Lung (tissue), 12 donors: ENCODE data around the gene CLEC4A. TPM values are rescaled to one million over a fixed set of nuclear protein-coding genes. Genes with fewer than 3 reads are reported as not detected.
"Not testable (repeated sequence)": the region's sequence is repeated elsewhere in the genome, so short reads cannot be mapped to it uniquely, and the experiment has no call there.

Experiments used
- ATAC-seq: fragments of 200-7000 bp; cut with Tn5 transposase; one replicate; pipeline ENCODE4 v1.9.1; 2020; ENCODE audit warnings: moderate number of reproducible peaks; ENCODE audit not compliant: insufficient read depth, low FRiP score
- DNase-seq, 3 donors: peaks; one replicate each; pipeline ENCODE4 v3.0.0-alpha.2; 2013 to 2017
- H3K27ac ChIP-seq, 2 donors: one replicate each; pipeline ENCODE4 v1.5.1; 2013; ENCODE audit warnings: mild to moderate bottlenecking in 2 of 2, moderate library complexity in 2 of 2, control low read depth in 1 of 2, inconsistent platforms in 1 of 2, low read depth in 1 of 2, low read length in 1 of 2
- H3K27me3 ChIP-seq, 3 donors: one replicate each; pipeline ENCODE4 v1.5.1; 2013; ENCODE audit warnings: low read length in 2 of 3; ENCODE audit not compliant: control insufficient read depth in 3 of 3, insufficient read depth in 3 of 3
- H3K36me3 ChIP-seq, 4 donors: one replicate each; pipeline ENCODE4 v1.5.1; 2013; ENCODE audit warnings: low read length in 4 of 4, mild to moderate bottlenecking in 1 of 4, moderate library complexity in 1 of 4; ENCODE audit not compliant: control insufficient read depth in 4 of 4, insufficient read depth in 4 of 4
- H3K4me1 ChIP-seq, 5 donors: one replicate each; pipeline ENCODE4 v1.5.1; 2013; ENCODE audit warnings: low read length in 5 of 5, mild to moderate bottlenecking in 2 of 5, moderate library complexity in 1 of 5; ENCODE audit not compliant: control insufficient read depth in 5 of 5, insufficient read depth in 5 of 5
- H3K4me3 ChIP-seq: one replicate; pipeline ENCODE4 v1.5.1; 2013; ENCODE audit warnings: mild to moderate bottlenecking, control low read depth, moderate library complexity
- H3K9ac ChIP-seq, 2 donors: one replicate each; pipeline ENCODE4 v1.5.1; 2013; ENCODE audit warnings: low read length in 2 of 2, control low read depth in 1 of 2; ENCODE audit not compliant: insufficient read depth in 1 of 2
- H3K9me3 ChIP-seq, 4 donors: one replicate each; pipeline ENCODE4 v1.5.1; 2013; ENCODE audit warnings: low read length in 3 of 4, mild to moderate bottlenecking in 1 of 4, moderate library complexity in 1 of 4; ENCODE audit not compliant: control insufficient read depth in 4 of 4, insufficient read depth in 3 of 4
- CTCF ChIP-seq: IDR thresholded peaks from 2 replicates; pipeline ENCODE4 v1.5.1; 2012; ENCODE audit warnings: mild to moderate bottlenecking; ENCODE audit errors: control extremely low read depth, extremely low read depth
- WGBS, 2 donors: extraction: QIAGEN DNeasy Blood & Tissue Kit; methylation state at CpG; one replicate each; pipeline ENCODE4 v1.1.7; 2013; 5-methylcytosine and 5-hydroxymethylcytosine counted together
- polyA plus RNA-seq, 2 donors: library from polyadenylated mRNA; stranded (reverse); fragments of 200-250 nt; gene quantifications; one replicate each; pipeline ENCODE4 v1.2.1, GENCODE V29; 2013
- total RNA-seq, 2 donors: library from RNA; depleted of rRNA in 1 of 2; stranded (reverse); fragments of >200 nt in 1 of 2; gene quantifications; one replicate each; pipeline ENCODE4 v1.2.1, GENCODE V29; 2014 to 2021
- donor health status: control.
- donor health status: control.
- donor health status: Bipolar disorder and iron deficiency.
- donor health status: healthy.
- donor health status: DM: yes; HTN: yes; CAD: no.

Gene CLEC4A
- total and polyA plus RNA-seq, 4 donors: 4.2 to 32.8 (median 9.8) TPM

DNA sequence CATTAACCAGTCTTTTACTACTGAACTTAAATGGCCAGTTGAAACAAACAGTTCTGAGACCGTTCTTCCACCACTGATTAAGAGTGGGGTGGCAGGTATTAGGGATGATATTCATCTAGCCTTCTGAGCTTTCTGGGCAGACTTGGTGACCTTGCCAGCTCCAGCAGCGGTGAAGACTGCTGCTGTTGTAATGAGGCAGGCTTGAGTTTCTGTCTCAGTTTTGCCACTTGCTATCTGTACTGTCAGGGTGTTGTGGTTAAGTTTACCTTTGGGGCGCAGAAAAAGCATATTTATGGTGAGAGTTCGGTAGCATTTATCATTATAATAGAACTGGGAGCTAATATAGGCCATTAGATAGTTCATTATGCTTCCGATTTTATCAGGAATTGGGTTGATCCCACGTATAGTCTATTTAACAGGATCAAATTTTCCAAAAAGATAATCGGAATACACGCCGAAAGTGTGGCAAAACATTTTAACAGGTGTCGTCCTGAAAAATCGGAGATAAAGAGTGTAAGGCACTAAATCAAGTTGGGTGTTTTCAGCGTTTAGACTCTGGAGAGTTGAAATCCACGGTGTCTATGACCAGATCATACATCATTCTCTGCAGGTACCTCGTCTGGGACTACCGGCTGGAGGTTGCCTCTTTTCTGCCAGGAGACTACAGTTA lies 42.0 kb upstream of the CLEC4A start:
- DNase-seq (peak in 1 of 3 donors; percentile 28), ATAC-seq (no peak)
- Histone ChIP-seq H3K9ac (peak overlapping the region; percentile 98 to 100), H3K27me3 (peaks cover 0 to 4% (median 0%) of the 10 kb centered on the region in 3 donors), H3K4me3 (peak overlapping the region; percentile 99), H3K27ac (peak overlapping the region; percentile 97 to 100), H3K4me1 (peaks cover 0 to 19% (median 4%) of the 10 kb centered on the region in 5 donors), H3K9me3 (no peaks in the 10 kb centered on the region), H3K36me3 (peaks cover 0 to 3% (median 1%) of the 10 kb centered on the region in 4 donors)
- 2 to 3% methylated on average over 15 of the region's 15 CpGs for WGBS, 2 donors
- TF ChIP-seq CTCF: no peak

- Histone ChIP-seq H3K4me1 (peaks cover 0 to 19% (median 4%) of the 10 kb centered on the region in 5 donors), H3K4me3 (peak overlapping the region; percentile 99), H3K36me3 (peaks cover 0 to 3% (median 1%) of the 10 kb centered on the region in 4 donors), H3K27ac (peak overlapping the region; percentile 97 to 100), H3K9me3 (no peaks in the 10 kb centered on the region), H3K27me3 (no peaks in the 10 kb centered on the region), H3K9ac (peak overlapping the region; percentile 98 to 100)
- ATAC-seq: no peak
- WGBS, 2 donors: 5 to 7% methylated on average over 4 of the region's 4 CpGs
- no peak for TF ChIP-seq CTCF
- no peak for DNase-seq
Measured at GRCh38 chr12:8082808-8083100, 40.7 kb upstream of the CLEC4A start.

GRCh38 chr12:8084351-8084750 lies 39.1 kb upstream of the CLEC4A start:
- H3K36me3 ChIP-seq, ATAC-seq, DNase-seq, H3K9me3 ChIP-seq, H3K27me3 ChIP-seq, H3K9ac ChIP-seq, H3K4me3 ChIP-seq, H3K27ac ChIP-seq: not testable (repeated sequence)
- 66 to 81% methylated on average over 3 of the region's 3 CpGs for WGBS, 2 donors
- H3K4me1 ChIP-seq: peaks cover 0 to 19% (median 5%) of the 10 kb centered on the region in 5 donors

- no peak for TF ChIP-seq CTCF
- no peak overlapping the region for H3K4me3 ChIP-seq
- no peaks in the 10 kb centered on the region for H3K9me3 ChIP-seq
- H3K9ac ChIP-seq: no peak overlapping the region
- DNase-seq (no peak), ATAC-seq (no peak)
- peaks cover 9 to 29% (median 20%) of the 10 kb centered on the region in 4 donors for H3K36me3 ChIP-seq
- no peak overlapping the region for H3K27ac ChIP-seq
- H3K4me1 ChIP-seq: peaks cover 0 to 12% (median 4%) of the 10 kb centered on the region in 5 donors
- H3K27me3 ChIP-seq: no peaks in the 10 kb centered on the region
- WGBS, 2 donors: 85 to 88% methylated on average over 2 of the region's 2 CpGs
Measured at GRCh38 chr12:8087666-8088065, 35.8 kb upstream of the CLEC4A start.
